Amygdala (tissue), 56 donors: ENCODE results near the gene NUCB1.

Experiments
- DNase-seq, 56 donors: peaks; one replicate each; lab custom pipeline; 2025; lab: John Stamatoyannopoulos, UW

Gene NUCB1

GRCh38 chr19:48958006-48958405 lies 57.9 kb downstream of the NUCB1 start:
- DNase-seq: no peak

GRCh38 chr19:48959341-48960239 lies 59.5 kb downstream of the NUCB1 start:
- no peak for DNase-seq

- peak in 1 of 56 donors; percentile 58 for DNase-seq
These were observed 61.0 kb downstream of the NUCB1 start for GRCh38 chr19:48961051-48961649.

- no peak for DNase-seq
These were observed 61.5 kb downstream of the NUCB1 start for GRCh38 chr19:48961673-48962028.

GRCh38 chr19:48962029-48962848 lies 62.1 kb downstream of the NUCB1 start:
- DNase-seq: peak in 12 of 56 donors; percentile 6 to 40 (median 14)

GRCh38 chr19:48962849-48963165 lies 62.7 kb downstream of the NUCB1 start:
- DNase-seq: no peak

GRCh38 chr19:48963371-48964204 lies 63.5 kb downstream of the NUCB1 start:
- peak in 53 of 56 donors; percentile 12 to 91 (median 54) for DNase-seq

- peak in 12 of 56 donors; percentile 20 to 65 (median 43) for DNase-seq
These were observed 64.3 kb downstream of the NUCB1 start for GRCh38 chr19:48964205-48965039.

- DNase-seq: peak; percentile 56 to 99 (median 96)
These were observed 65.1 kb downstream of the NUCB1 start, which contains the start of gene FTL for GRCh38 chr19:48965040-48965805. Gene FTL (plus strand): TSS chr19:48965309. CDS start chr19:48965508, 199 bp downstream.

GRCh38 chr19:48965806-48966540 lies 65.9 kb downstream of the NUCB1 start:
- peak; percentile 34 to 92 (median 79) for DNase-seq

- DNase-seq: peak in 5 of 56 donors; percentile 5 to 29 (median 18)
These were observed 66.6 kb downstream of the NUCB1 start for GRCh38 chr19:48966541-48967345.

- peak in 36 of 56 donors; percentile 4 to 68 (median 28) for DNase-seq
These were observed 67.5 kb downstream of the NUCB1 start for GRCh38 chr19:48967346-48968178.

GRCh38 chr19:48968179-48968661 lies 68.1 kb downstream of the NUCB1 start:
- no peak for DNase-seq

- no peak for DNase-seq
These were observed 68.7 kb downstream of the NUCB1 start for GRCh38 chr19:48968813-48969218.

- DNase-seq: peak in 1 of 56 donors; percentile 28
These were observed 69.4 kb downstream of the NUCB1 start for GRCh38 chr19:48969276-48970138.
